Measurements from ENCODE around the gene CDX2.
"Not testable (repeated sequence)": the region's sequence is repeated elsewhere in the genome, so short reads cannot be mapped to it uniquely, and the experiment has no call there.

The CDX2 gene

GRCh38 chr13:27964741-27965323, 4.3 kb downstream of the CDX2 start:
- no peak for DNase-seq (ENCODE audit: low spot score)

GRCh38 chr13:27964206-27964605, 4.9 kb downstream of the CDX2 start:
- DNase-seq (ENCODE audit: low spot score) = not testable (repeated sequence)

- no peak for DNase-seq (ENCODE audit: low spot score)
Measured at GRCh38 chr13:27963491-27963890, 5.6 kb downstream of the CDX2 start.

GRCh38 chr13:27962982-27963381, 6.1 kb downstream of the CDX2 start:
- no peak for DNase-seq (ENCODE audit: low spot score)

GRCh38 chr13:27962128-27962841, 6.8 kb downstream of the CDX2 start:
- DNase-seq (ENCODE audit: low spot score) = no peak

DNA sequence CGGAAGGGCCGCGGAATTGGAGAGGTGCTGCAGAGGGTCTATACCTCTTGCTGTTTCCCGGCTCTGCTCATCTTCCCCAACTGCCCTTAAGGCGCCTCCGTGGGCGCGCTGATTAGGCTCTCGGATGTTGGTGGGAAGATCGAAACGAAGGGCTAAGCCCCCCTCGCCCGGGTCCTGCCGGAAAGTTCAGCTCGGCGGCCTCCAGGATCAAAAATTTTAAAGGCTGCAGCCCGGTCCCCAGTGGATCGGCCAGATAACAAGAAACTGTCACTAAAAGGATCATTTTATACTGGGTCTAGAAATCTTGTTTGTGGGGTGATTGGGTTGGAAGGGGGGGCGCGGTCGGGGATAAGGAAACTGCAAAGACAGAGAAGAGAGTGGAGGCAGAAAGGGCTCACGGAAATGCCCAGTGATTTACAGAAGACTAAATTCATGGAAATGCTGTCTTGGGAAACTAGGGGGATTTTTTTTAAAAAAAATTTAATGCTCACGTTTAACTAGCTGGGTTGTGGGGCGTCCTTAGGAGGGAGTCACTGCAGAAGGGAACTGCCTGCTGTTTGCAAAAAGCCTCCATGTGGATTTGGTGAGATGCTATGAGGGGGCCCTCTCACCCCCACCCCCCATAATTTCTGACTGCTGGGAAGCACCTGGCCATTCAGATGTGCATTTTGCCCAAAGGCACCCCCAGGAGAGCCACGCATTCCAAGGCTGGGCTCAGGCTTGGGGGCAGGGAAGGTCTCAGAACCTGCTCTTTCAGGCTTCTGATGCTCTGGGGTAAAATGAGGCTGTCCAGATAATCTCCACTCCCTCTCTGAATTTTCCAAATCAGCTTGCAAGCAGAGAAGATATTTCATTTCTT, 7.7 kb downstream of the CDX2 start:
- DNase-seq (ENCODE audit: low spot score) = no peak

GRCh38 chr13:27960362-27961226, 8.5 kb downstream of the CDX2 start:
- DNase-seq (ENCODE audit: low spot score) = peak; percentile 7

DNA sequence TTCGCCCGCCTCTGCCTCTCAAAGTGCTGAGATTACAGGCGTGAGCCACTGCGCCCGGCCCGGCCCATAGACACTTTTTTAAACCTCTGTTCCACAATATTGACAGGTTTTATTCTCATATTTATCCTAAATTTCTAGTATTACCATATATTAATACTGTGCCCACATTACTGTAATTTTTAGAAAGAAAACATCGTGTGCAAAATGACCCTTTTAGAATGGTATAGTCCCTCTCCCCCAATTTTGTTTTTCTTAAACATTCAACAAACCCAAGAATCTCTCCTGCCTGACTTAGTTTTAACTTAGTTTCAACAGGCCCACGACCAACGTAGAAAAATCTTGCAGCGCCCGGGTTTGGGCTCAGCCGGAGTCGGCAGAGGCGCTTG, 9.1 kb downstream of the CDX2 start:
- no peak for DNase-seq (ENCODE audit: low spot score)

DNA sequence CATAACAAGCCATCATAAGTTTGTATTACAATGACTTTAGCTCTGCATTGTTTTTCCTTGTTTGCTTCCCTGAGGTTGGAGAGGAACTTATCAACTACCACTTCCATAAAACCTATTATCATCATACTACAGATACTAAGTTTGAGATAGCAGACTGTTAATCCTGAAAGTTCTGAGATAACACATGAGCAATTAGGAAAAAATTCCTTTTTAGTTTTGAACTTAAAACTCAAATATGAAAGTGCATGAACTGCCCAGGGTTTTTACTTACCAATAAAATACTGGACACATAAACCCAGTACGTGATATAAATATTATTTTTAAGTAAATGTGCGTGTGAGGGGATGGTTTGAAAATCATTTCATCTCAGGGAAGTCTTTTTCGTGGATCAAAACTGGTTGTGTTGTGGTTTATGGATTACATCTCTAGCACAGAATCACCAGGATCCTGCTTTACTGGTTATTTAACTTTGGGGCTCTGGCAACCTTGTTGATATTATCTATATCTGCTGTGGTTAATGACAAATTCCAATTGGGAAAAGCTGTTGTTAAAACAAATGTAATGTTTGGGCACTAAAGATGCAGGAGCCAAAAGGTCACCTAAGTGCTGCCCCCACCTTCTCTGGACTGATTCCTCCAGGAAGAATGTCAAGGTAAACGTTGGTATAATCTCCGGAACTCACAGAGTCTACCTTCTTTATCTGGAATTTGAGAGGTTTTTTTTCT, 12.4 kb downstream of the CDX2 start:
- DNase-seq (ENCODE audit: low spot score) = no peak

- DNase-seq (ENCODE audit: low spot score) = no peak
Measured at GRCh38 chr13:27955014-27955591, 14.0 kb downstream of the CDX2 start.

DNA sequence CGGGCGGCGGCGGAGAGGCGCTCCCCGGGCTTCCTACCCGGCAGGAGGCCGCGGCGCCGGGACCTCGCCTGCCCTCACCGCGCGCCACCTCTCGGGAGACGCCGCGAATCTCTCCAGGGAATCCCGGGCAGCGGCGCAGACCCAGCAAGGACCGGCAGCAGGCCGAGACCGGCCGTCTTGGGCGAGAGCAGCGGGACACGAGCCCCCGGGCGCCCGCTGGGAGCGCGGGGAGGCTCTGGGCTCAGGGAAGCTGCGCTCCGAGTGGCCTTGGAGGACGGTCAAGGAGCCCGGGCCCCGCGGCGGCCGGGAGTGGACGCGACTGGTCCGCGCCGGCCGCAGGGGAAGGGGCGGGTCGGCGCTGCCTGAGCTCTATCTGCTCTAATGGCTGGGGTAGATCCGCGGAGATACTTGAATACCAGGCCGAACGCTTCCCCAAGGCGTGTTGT, 14.7 kb downstream of the CDX2 start:
- DNase-seq (ENCODE audit: low spot score) = no peak

DNA sequence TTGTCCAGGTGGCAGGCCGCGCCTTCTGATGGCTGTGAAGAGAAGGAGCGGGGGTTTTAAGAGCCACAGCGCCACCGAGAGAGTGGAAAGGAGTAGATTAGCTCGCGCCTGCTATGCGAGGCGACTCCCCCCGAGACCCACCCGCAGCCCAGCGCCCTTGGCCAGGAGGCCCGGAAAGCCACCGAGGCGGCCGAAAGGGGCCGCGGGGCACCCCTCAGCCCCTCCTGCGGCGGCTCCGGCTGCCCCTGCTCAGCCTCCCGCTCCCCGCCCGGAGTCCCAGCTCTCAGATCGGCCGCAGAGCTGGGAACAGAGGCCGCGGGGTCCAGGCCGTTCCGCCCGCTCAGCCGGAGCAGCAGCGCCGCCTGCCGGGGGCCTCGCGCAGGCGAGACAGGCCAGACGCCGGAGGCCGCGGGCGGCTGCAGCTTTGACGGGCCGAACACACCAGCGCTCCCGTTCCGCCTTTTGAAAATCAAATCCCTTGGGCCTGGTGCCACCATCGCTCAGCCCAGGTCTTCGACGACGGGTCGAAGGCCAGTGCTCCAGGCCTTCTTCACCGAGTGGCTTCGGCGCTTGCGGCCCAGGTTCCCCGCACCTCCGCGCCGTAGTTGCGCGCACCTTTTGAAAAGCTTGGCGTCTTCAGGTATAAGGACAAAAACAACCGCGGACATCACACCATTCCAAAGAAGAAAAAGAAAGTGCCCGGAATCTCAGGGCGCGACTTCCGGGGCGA, 15.3 kb downstream of the CDX2 start:
- DNase-seq (ENCODE audit: low spot score) = peak; percentile 44

GRCh38 chr13:27952876-27953675, 16.0 kb downstream of the CDX2 start:
- DNase-seq (ENCODE audit: low spot score) = no peak

- no peak for DNase-seq (ENCODE audit: low spot score)
Measured at GRCh38 chr13:27942972-27943371, 26.1 kb downstream of the CDX2 start.

- DNase-seq (ENCODE audit: low spot score) = no peak
Measured at GRCh38 chr13:27933580-27934328, 35.4 kb downstream of the CDX2 start.

- DNase-seq (ENCODE audit: low spot score) = no peak
Measured at GRCh38 chr13:27933118-27933517, 36.0 kb downstream of the CDX2 start.

DNA sequence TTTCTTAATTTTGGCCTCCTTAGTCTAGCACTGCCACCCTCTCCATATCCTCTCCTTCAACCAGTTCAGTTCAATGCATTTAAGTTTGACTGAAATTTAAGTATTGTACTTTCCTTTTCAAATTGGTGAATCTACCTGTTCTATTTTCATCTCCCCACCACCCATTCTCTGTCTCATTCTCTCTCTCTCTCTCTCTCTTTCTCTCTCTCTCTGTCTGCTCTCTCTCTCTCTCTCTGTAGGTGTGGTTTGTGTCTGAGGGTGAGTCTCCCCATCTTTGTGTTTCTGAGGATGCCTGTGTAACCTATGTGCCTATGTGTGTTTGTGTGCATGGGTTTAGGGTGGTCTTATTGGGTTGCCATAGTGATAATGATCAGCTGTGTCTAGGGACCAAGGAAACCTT, 39.2 kb downstream of the CDX2 start:
- no peak for DNase-seq (ENCODE audit: low spot score)
